Endothelial cell of umbilical vein (primary cell): ENCODE data around the gene HSPG2.

Source experiments
- FOS ChIP-seq: IDR thresholded peaks from 2 replicates; pipeline ENCODE4 v1.6.1; 2011; ENCODE audit warnings: mild to moderate bottlenecking, low read length, moderate library complexity, borderline replicate concordance; ENCODE audit not compliant: insufficient read depth
- MYC ChIP-seq: IDR thresholded peaks from one replicate; pipeline ENCODE4 v1.6.1; 2011; ENCODE audit warnings: mild to moderate bottlenecking, low read depth, low read length
- POLR2A ChIP-seq: IDR thresholded peaks from 2 replicates; pipeline ENCODE4 v1.6.1; 2012; ENCODE audit warnings: low read depth, mild to moderate bottlenecking, control low read depth, low read length
- TF ChIP-seq, protein P1 (sequence below), 2 donors: IDR thresholded peaks; 1 replicate in 1 of 2; 2 replicates in 1 of 2; pipeline ENCODE4 v1.5.1; 2011; ENCODE audit warnings: low read length in 2 of 2, mild to moderate bottlenecking in 2 of 2, moderate library complexity in 2 of 2, control low read depth in 1 of 2, inconsistent platforms in 1 of 2, low read depth in 1 of 2; ENCODE audit not compliant: insufficient read depth in 1 of 2; ENCODE audit errors: extremely low read depth in 1 of 2

DNA sequence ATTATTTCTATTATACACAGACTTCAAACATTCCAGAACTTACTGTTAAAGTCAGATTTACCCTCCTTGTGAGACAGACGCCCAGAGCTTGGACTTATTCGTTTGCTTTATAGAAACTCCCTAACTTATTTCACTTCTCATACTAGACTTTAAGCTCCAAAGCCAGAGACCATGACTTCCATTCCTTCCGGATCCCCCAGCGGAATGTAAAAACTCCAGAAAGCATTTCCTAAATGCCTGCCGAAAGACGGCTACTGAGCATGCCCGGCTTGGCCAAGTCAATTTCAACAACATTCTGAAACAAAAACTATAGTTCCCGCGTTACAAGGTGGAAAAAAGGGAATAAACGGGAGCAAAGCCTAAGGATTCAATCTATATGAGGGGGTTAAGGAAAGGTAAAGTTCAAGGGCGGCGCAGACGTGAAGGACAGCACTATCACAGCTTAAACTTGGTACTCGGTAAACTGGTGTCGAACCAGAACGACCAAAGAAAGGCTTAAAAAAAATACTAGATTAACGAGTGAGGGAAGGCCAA lies 155.2 kb downstream of the HSPG2 start:
- TF ChIP-seq, protein P1, sequence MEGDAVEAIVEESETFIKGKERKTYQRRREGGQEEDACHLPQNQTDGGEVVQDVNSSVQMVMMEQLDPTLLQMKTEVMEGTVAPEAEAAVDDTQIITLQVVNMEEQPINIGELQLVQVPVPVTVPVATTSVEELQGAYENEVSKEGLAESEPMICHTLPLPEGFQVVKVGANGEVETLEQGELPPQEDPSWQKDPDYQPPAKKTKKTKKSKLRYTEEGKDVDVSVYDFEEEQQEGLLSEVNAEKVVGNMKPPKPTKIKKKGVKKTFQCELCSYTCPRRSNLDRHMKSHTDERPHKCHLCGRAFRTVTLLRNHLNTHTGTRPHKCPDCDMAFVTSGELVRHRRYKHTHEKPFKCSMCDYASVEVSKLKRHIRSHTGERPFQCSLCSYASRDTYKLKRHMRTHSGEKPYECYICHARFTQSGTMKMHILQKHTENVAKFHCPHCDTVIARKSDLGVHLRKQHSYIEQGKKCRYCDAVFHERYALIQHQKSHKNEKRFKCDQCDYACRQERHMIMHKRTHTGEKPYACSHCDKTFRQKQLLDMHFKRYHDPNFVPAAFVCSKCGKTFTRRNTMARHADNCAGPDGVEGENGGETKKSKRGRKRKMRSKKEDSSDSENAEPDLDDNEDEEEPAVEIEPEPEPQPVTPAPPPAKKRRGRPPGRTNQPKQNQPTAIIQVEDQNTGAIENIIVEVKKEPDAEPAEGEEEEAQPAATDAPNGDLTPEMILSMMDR (IDR thresholded peaks at IDR 0.05; ENCODE audit: extremely low read depth in 1 of 2, insufficient read depth in 1 of 2, low read depth in 1 of 2, low read length in 2 of 2): no peak
- TF ChIP-seq MYC (no peak), POLR2A (no peak), FOS (no peak)
